CD4-positive, alpha-beta T cell treated with Interleukin-4 for 1 hour (primary cell): ENCODE data around the gene MPHOSPH10.
"Not testable (repeated sequence)": the region's sequence is repeated elsewhere in the genome, so short reads cannot be mapped to it uniquely, and the experiment has no call there.

ENCODE experiments used
- DNase-seq, 2 donors: peaks; one replicate each; pipeline ENCODE4 v3.0.0-alpha.2; 2020 to 2022

Gene MPHOSPH10

GRCh38 chr2:71130152-71130904 is at the start of gene MPHOSPH10, which contains the start of gene MCEE:
Gene MPHOSPH10 (plus strand): TSS chr2:71130634. CDS start chr2:71130666, 32 bp downstream.
Gene MCEE (minus strand): TSS chr2:71130229. CDS start chr2:71130219, 10 bp downstream.
- peak; percentile 90 for DNase-seq

- DNase-seq, result no peak
Measured at GRCh38 chr2:71082402-71083252, 47.8 kb upstream of the MPHOSPH10 start.

GRCh38 chr2:71083297-71083696 is 47.1 kb upstream of the MPHOSPH10 start:
- DNase-seq, result not testable (repeated sequence)

GRCh38 chr2:71083752-71084312 is 46.6 kb upstream of the MPHOSPH10 start:
- not testable (repeated sequence) for DNase-seq

- DNase-seq, result not testable (repeated sequence)
Measured at GRCh38 chr2:71085325-71086003, 45.0 kb upstream of the MPHOSPH10 start.

- not testable (repeated sequence) for DNase-seq
Measured at GRCh38 chr2:71089475-71089874, 41.0 kb upstream of the MPHOSPH10 start.

GRCh38 chr2:71091808-71092207 is 38.6 kb upstream of the MPHOSPH10 start:
- DNase-seq, result not testable (repeated sequence)

GRCh38 chr2:71092491-71093260 is 37.8 kb upstream of the MPHOSPH10 start:
- DNase-seq, result not testable (repeated sequence)

GRCh38 chr2:71100195-71100964 is 30.1 kb upstream of the MPHOSPH10 start:
- DNase-seq, result peak; percentile 39 to 50

- DNase-seq, result no peak
Measured at GRCh38 chr2:71101656-71102055, 28.8 kb upstream of the MPHOSPH10 start.

- no peak for DNase-seq
Measured at GRCh38 chr2:71102981-71103681, 27.3 kb upstream of the MPHOSPH10 start.

- DNase-seq, result no peak
Measured at GRCh38 chr2:71103809-71104208, 26.6 kb upstream of the MPHOSPH10 start.

- DNase-seq, result not testable (repeated sequence)
Measured at GRCh38 chr2:71106463-71106862, 24.0 kb upstream of the MPHOSPH10 start.

GRCh38 chr2:71108091-71108490 is 22.3 kb upstream of the MPHOSPH10 start:
- no peak for DNase-seq

GRCh38 chr2:71113843-71114242 is 16.6 kb upstream of the MPHOSPH10 start:
- DNase-seq, result no peak

- no peak for DNase-seq
Measured at GRCh38 chr2:71117063-71117462, 13.4 kb upstream of the MPHOSPH10 start.

- DNase-seq, result no peak
Measured at GRCh38 chr2:71120195-71120594, 10.2 kb upstream of the MPHOSPH10 start.

GRCh38 chr2:71121479-71121878 is 9.0 kb upstream of the MPHOSPH10 start:
- no peak for DNase-seq

GRCh38 chr2:71122387-71123298 is 7.8 kb upstream of the MPHOSPH10 start:
- no peak for DNase-seq
